GM10248 (cell line): ENCODE data around the gene PEX5.
"Not testable (repeated sequence)": the region's sequence is repeated elsewhere in the genome, so short reads cannot be mapped to it uniquely, and the experiment has no call there.

Experiments
- CTCF ChIA-PET: fragments of 300-600 bp; sonication (Branson Sonifier 250); formaldehyde crosslinking; extraction: SDS; loops from one replicate; lab custom pipeline; 2021; ENCODE audit warnings: antibody characterized with exemption; lab: Yijun Ruan, JAX
- POLR2A ChIA-PET: fragments of 350-650 bp; sonication (Branson Sonifier 250); formaldehyde crosslinking; extraction: SDS; loops from one replicate; lab custom pipeline; 2020; ENCODE audit warnings: antibody characterized with exemption; lab: Yijun Ruan, JAX
- DNase-seq: peaks from one replicate; pipeline ENCODE4 v3.0.0; 2012; ENCODE audit errors: extremely low spot score
- TF ChIP-seq, protein P1 (sequence below): IDR thresholded peaks from 2 replicates; pipeline ENCODE4 v1.5.1; 2012; ENCODE audit warnings: mild to moderate bottlenecking, low read depth; ENCODE audit errors: extremely low read depth, missing control alignments, control extremely low read depth

PEX5 gene

DNA sequence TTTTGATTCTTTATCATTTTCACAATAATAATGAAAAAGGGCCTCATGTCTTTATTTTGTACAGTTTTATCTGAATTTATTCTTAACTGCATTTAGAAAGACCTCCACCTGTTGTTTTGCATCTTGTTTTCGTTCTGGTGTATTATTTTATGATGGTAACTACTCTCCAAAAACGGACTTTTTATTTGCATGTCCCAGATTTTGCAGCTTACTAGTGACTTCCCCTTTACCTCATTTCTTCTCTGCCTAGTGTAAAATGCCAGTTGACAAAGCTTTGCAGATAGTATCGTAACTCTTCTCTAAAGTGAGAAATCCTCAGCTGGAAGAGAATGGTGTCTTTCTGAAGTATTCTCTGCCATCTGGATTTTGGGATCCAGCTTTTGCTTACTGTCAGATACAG lies 17.2 kb downstream of the PEX5 start:
- POLR2A ChIA-PET: no interaction called here
- DNase-seq: no peak
- TF ChIP-seq, protein P1, sequence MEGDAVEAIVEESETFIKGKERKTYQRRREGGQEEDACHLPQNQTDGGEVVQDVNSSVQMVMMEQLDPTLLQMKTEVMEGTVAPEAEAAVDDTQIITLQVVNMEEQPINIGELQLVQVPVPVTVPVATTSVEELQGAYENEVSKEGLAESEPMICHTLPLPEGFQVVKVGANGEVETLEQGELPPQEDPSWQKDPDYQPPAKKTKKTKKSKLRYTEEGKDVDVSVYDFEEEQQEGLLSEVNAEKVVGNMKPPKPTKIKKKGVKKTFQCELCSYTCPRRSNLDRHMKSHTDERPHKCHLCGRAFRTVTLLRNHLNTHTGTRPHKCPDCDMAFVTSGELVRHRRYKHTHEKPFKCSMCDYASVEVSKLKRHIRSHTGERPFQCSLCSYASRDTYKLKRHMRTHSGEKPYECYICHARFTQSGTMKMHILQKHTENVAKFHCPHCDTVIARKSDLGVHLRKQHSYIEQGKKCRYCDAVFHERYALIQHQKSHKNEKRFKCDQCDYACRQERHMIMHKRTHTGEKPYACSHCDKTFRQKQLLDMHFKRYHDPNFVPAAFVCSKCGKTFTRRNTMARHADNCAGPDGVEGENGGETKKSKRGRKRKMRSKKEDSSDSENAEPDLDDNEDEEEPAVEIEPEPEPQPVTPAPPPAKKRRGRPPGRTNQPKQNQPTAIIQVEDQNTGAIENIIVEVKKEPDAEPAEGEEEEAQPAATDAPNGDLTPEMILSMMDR: no peak
- CTCF ChIA-PET: interaction anchor here (0.9 to 1.8 kb wide), 3 partner anchors 13 to 440 kb away, joined by 3 to 6 read pairs (median 5); partner anchors contain the start of gene PEX5

DNA sequence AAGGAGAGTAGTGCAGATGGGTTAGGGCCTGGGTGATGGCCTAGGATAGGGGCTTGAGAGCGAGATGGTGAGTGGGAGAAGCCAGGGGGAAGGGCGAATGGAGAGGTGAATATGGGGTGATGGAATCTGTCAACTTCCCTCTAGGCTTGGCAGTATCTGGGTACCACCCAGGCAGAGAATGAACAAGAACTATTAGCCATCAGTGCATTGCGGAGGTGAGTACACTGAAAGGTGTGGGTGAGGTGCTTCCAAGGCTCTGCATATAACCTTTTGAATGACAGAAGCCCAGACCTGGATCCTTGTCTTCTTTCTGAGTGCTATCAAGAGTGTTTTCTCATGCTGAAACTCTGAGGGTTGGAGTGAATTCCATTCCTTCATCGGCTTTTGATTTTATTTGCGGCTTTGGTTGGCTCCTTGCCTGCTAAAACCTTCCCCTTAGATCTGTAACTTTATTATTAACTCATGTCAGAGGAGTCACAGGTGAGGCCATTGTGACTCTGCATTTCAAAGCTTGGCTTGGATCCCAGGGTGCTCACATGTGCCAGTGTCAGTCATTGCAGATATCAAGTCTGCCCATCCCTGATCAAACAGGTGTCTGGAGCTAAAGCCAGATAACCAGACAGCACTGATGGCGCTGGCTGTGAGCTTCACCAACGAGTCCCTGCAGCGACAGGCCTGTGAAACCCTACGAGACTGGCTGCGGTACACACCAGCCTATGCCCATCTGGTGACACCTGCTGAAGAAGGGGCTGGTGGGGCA lies 18.6 kb downstream of the PEX5 start:
- DNase-seq: no peak
- TF ChIP-seq, protein P1: no peak
- ChIA-PET POLR2A (no interaction called here), CTCF (interaction anchor here (1.2 to 2.4 kb wide), 3 partner anchors 19 to 430 kb away, joined by 3 to 7 read pairs (median 5); partner anchors contain the start of gene PEX5)

DNA sequence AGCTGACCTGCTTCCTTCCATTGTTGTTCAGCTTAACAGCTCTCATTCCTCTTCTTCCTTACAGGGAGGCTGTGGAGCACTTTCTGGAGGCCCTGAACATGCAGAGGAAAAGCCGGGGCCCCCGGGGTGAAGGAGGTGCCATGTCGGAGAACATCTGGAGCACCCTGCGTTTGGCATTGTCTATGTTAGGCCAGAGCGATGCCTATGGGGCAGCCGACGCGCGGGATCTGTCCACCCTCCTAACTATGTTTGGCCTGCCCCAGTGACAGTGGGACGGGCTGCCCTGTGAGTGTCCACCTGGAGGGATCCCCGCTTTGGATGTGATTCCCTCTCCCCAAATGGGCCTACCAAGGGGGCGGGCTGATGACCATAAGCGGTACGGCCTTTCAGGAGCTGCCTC lies 20.5 kb downstream of the PEX5 start:
- no peak for DNase-seq
- TF ChIP-seq, protein P1: no peak
- ChIA-PET CTCF (interaction anchor here (0.8 to 2.7 kb wide), 6 partner anchors 9 to 428 kb away, joined by 3 to 11 read pairs (median 4); partner anchors contain the start of gene LPCAT3), POLR2A (interaction anchor here (0.5 kb wide), 1 partner anchor 726 kb away, joined by 3 read pairs; no protein-coding TSS in a partner anchor)

DNA sequence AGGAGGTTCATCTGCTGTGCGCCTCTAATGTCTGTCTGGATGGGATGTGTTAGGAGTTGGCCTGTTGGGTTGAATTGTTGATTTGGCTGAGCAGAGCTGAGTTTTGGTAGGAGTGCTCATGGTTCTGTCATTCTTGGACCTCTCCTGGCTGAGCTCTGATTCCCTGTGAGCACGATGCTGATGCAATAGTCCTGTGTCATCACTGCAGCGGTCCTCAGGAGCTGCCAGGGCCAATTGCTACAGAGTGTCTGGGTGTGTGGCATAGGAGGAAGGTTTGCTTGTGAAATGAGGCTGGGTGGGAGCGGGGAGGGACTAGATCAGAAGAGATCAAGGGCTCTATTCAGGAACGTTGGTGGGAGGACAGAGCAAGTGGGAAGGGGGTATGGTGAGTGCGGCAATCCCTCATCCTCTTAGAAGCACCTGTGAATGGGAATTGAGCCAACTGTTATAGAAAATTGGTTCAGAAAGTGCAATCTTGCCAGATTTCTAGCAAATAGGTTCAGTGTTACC lies 21.2 kb downstream of the PEX5 start:
- CTCF ChIA-PET: interaction anchor here (0.8 to 2.7 kb wide), 4 partner anchors 9 to 427 kb away, joined by 3 to 11 read pairs (median 6); no protein-coding TSS in a partner anchor
- no peak for DNase-seq
- POLR2A ChIA-PET: no interaction called here
- TF ChIP-seq, protein P1: no peak

DNA sequence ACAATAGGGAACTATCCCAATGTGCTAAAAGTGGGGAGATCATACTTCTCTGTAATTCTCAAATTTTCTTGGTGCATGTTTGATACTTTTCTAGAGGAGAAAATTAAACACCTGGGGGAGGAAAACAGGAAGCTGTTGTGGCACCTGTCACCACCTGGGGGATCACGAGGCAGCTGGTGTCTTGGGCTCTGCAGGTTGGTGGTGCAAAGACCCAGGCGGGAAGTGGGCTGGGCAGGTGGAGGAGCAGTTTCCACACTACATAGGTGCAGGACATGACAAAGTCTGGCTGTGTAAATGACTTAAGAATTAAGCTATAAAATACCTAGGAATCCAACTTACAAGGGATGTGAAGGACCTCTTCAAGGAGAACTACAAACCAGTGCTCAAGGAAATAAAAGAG lies 23.2 kb downstream of the PEX5 start:
- DNase-seq: no peak
- CTCF ChIA-PET: no interaction called here
- TF ChIP-seq, protein P1: no peak
- POLR2A ChIA-PET: interaction anchor here (0.7 kb wide), 1 partner anchor 609 kb away, joined by 3 read pairs; no protein-coding TSS in a partner anchor

DNA sequence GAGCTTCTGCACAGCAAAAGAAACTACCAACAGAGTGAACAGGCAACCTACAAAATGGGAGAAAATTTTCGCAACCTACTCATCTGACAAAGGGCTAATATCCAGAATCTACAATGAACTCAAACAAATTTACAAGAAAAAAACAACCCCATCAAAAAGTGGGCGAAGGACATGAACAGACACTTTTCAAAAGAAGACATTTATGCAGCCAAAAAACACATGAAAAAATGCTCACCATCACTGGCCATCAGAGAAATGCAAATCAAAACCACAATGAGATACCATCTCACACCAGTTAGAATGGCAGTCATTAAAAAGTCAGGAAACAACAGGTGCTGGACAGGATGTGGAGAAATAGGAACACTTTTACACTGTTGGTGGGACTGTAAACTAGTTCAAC lies 24.3 kb downstream of the PEX5 start:
- POLR2A ChIA-PET, DNase-seq, CTCF ChIA-PET: not testable (repeated sequence)

DNA sequence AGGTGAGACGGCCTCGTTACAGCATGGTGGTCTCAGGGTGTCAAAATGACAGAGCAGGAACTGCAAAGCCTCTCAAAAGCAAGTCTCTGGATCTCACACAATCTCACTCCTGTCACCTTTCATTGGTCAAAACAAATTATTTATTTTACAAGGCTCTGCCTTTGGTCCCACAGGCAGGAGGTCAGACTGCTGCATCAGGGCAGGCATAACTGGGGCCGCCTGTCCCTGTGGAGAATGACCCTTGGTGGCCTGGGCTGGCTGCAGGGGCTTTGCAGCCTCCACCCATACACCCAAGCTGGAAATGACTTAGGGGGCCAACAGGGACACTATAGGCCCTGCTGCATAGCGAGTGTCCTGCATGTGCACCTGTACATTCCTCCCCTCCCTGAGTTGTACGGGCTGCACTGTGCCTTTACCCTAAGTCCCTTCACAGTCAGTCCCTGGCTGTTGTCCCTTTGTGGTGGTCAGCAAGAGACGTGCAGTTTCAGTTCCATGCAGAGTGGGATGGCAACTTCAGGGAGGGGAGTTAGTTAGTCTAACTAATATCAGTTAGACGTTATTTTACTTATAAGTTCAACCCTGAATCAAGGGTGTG lies 28.1 kb downstream of the PEX5 start:
- POLR2A ChIA-PET: no interaction called here
- no peak for DNase-seq
- CTCF ChIA-PET: no interaction called here
- TF ChIP-seq, protein P1: no peak
